Natural killer cell (primary cell): ENCODE data around the gene LPAR4. TPM values are rescaled to one million over a fixed set of nuclear protein-coding genes. Genes with fewer than 3 reads are reported as not detected.

ENCODE experiments used
- ATAC-seq, 3 donors: fragments of 150-1000 bp in 2 of 3; fragments of 200-7000 bp in 1 of 3; cut with Tn5 transposase; 1 replicate in 1 of 3; 2 replicates in 2 of 3; pipeline ENCODE4 v1.10.0; 2021; ENCODE audit warnings: mild to moderate bottlenecking in 2 of 3, moderate library complexity in 2 of 3
- DNase-seq, 2 donors: peaks; one replicate each; pipeline versions ENCODE4 v3.0.0 to v3.0.0-alpha.2; 2013 to 2021; ENCODE audit warnings: mixed read lengths in 1 of 2
- H3K27ac ChIP-seq: one replicate; pipeline ENCODE4 v1.5.1; 2013; ENCODE audit warnings: mild to moderate bottlenecking, low read length
- H3K27me3 ChIP-seq: one replicate; pipeline ENCODE4 v1.6.1; 2013; ENCODE audit warnings: low read length; ENCODE audit not compliant: control insufficient read depth, insufficient read depth
- H3K36me3 ChIP-seq: one replicate; pipeline ENCODE4 v1.6.1; 2013; ENCODE audit warnings: low read length; ENCODE audit not compliant: control insufficient read depth, insufficient read depth
- H3K4me1 ChIP-seq: one replicate; pipeline ENCODE4 v1.6.1; 2013; ENCODE audit warnings: low read length; ENCODE audit not compliant: control insufficient read depth, insufficient read depth
- H3K4me3 ChIP-seq: one replicate; pipeline ENCODE4 v1.5.1; 2013; ENCODE audit warnings: low read length
- H3K9me3 ChIP-seq: one replicate; pipeline ENCODE4 v1.6.1; 2013; ENCODE audit warnings: low read length; ENCODE audit not compliant: control insufficient read depth, insufficient read depth
- H3K27ac Mint-ChIP-seq, 2 donors: one replicate each; pipeline ENCODE4 v1.8.0; 2022; ENCODE audit warnings: mild to moderate bottlenecking in 2 of 2, mixed read lengths in 2 of 2, moderate library complexity in 1 of 2
- H3K27me3 Mint-ChIP-seq, 2 donors: one replicate each; pipeline ENCODE4 v1.8.0; 2022; ENCODE audit warnings: low read depth in 2 of 2, mixed read lengths in 2 of 2
- H3K36me3 Mint-ChIP-seq: one replicate; pipeline ENCODE4 v1.8.0; 2022; ENCODE audit warnings: mixed read lengths
- H3K4me1 Mint-ChIP-seq, 2 donors: one replicate each; pipeline ENCODE4 v1.8.0; 2022; ENCODE audit warnings: mixed read lengths in 2 of 2
- H3K4me3 Mint-ChIP-seq: one replicate; pipeline ENCODE4 v1.8.0; 2022; ENCODE audit warnings: mild to moderate bottlenecking, moderate library complexity, mixed read lengths
- H3K9me3 Mint-ChIP-seq, 2 donors: one replicate each; pipeline ENCODE4 v1.8.0; 2022; ENCODE audit warnings: mixed read lengths in 2 of 2
- WGBS: methylation state at CpG from one replicate; pipeline ENCODE4 v1.1.7; 2013; ENCODE audit warnings: missing lambda C conversion rate; ENCODE audit not compliant: insufficient coverage; 5-methylcytosine and 5-hydroxymethylcytosine counted together
- intact Hi-C: fragments of 100-400 bp; cut with micrococcal nuclease; formaldehyde crosslinking; loops from one replicate; pipeline ENCODE4 v1.14.2; 2022
- total RNA-seq, 4 donors: library from RNA; stranded (reverse); fragments of 120-200 nt in 1 of 4; gene quantifications; one replicate each; pipeline versions ENCODE4 v1.2.3 to v1.2.4, GENCODE V29; 2013 to 2022
- TF ChIP-seq, protein P1 (sequence below): fragments of 200-600 bp; IDR thresholded peaks from one replicate; pipeline ENCODE4 v1.8.0; 2022; ENCODE audit warnings: antibody characterized with exemption

Gene LPAR4
- total RNA-seq, 3 donors from 2014 or later (not counting 1 experiment from before 2014, with no cell fraction given), result not detected

DNA sequence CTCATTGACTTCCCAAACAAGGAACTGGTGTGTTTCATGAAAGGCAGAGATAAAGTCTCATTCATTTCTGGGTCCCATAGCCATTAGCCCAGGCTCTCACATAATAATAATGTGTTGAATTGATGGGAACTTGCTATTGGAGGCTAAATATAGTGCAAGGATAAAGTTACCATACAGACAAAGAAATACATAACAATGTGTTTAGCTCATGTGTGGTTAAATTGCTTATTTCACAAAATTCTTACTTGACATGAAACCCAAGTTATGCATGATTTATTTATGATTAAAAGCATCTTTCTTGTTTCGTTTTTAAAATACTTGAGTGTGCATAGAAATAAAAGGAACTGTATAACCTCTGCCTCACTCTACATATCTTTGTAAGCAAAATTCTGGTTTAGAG is 37.3 kb upstream of the LPAR4 start:
- DNase-seq (no peak), ATAC-seq (no peak)
- H3K4me3 ChIP-seq, result no peak overlapping the region
- no CpG with 5 or more reads among the region's 1 CpG for WGBS
- no peaks in the 10 kb centered on the region for H3K9me3 ChIP-seq
- Mint-ChIP-seq H3K4me3 (no peak overlapping the region), H3K4me1 (no peaks in the 10 kb centered on the region), H3K9me3 (no peaks in the 10 kb centered on the region), H3K27ac (no peak overlapping the region), H3K27me3 (peaks cover 0 to 26% of the 10 kb centered on the region in 2 donors), H3K36me3 (no peaks in the 10 kb centered on the region)
- no peak overlapping the region for H3K27ac ChIP-seq
- TF ChIP-seq, protein P1, sequence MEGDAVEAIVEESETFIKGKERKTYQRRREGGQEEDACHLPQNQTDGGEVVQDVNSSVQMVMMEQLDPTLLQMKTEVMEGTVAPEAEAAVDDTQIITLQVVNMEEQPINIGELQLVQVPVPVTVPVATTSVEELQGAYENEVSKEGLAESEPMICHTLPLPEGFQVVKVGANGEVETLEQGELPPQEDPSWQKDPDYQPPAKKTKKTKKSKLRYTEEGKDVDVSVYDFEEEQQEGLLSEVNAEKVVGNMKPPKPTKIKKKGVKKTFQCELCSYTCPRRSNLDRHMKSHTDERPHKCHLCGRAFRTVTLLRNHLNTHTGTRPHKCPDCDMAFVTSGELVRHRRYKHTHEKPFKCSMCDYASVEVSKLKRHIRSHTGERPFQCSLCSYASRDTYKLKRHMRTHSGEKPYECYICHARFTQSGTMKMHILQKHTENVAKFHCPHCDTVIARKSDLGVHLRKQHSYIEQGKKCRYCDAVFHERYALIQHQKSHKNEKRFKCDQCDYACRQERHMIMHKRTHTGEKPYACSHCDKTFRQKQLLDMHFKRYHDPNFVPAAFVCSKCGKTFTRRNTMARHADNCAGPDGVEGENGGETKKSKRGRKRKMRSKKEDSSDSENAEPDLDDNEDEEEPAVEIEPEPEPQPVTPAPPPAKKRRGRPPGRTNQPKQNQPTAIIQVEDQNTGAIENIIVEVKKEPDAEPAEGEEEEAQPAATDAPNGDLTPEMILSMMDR, result no peak
- no peaks in the 10 kb centered on the region for H3K27me3 ChIP-seq
- intact Hi-C loops, result no loop called here
- no peaks in the 10 kb centered on the region for H3K4me1 ChIP-seq
- no peaks in the 10 kb centered on the region for H3K36me3 ChIP-seq

DNA sequence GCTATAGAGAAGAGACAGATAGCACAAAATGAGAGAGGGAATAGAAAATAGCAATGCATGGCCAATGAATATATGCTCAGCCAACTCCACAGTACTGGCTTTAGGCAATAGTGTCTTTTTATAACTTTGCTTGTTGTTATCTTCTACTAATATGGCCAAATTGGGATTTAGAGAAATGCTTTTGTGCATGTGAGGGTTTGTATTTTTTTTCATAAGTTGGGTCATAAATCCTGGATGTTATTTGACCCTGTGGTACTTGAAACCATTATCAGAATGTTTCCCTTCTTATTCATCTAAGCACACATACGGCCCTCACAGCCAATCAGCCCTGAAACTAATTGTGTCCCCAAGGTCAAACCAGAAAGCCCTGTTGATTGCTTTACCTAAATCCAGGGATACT is 35.2 kb upstream of the LPAR4 start:
- Histone ChIP-seq H3K27me3 (no peaks in the 10 kb centered on the region), H3K27ac (no peak overlapping the region), H3K4me3 (no peak overlapping the region), H3K36me3 (no peaks in the 10 kb centered on the region), H3K4me1 (no peaks in the 10 kb centered on the region), H3K9me3 (no peaks in the 10 kb centered on the region)
- no peaks in the 10 kb centered on the region for H3K9me3 Mint-ChIP-seq
- no peak overlapping the region for H3K27ac Mint-ChIP-seq
- H3K27me3 Mint-ChIP-seq, result peaks cover 0 to 26% of the 10 kb centered on the region in 2 donors
- TF ChIP-seq, protein P1, result no peak
- no peaks in the 10 kb centered on the region for H3K36me3 Mint-ChIP-seq
- intact Hi-C loops, result no loop called here
- ATAC-seq (no peak), DNase-seq (no peak)
- no peaks in the 10 kb centered on the region for H3K4me1 Mint-ChIP-seq
- WGBS, result no CpG with 5 or more reads among the region's 1 CpG
- no peak overlapping the region for H3K4me3 Mint-ChIP-seq

DNA sequence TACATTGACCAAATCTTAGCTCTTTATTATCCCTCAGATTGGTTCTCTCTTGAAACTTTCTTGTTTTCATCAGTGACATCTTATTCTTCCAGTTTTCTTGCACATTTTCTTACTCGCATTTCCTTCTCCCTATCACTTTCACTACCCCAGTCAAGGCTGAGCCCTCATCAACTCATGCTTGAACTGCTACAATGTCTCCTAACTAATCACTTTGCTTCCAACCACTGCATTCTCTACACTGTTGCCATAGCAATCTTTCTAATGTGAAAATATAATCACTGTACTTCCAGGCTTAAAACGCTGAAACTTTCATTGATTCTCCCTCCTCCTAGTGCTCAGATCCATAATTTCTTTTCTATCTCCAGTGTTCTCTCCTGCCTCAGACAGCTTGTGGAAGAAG is 22.2 kb upstream of the LPAR4 start:
- 88% methylated on average over 2 of the region's 2 CpGs for WGBS
- ATAC-seq, result no peak
- no peaks in the 10 kb centered on the region for H3K36me3 ChIP-seq
- H3K4me1 ChIP-seq, result no peaks in the 10 kb centered on the region
- no peak overlapping the region for H3K27ac Mint-ChIP-seq
- no peaks in the 10 kb centered on the region for H3K9me3 ChIP-seq
- DNase-seq, result no peak
- H3K27ac ChIP-seq, result no peak overlapping the region
- no peak overlapping the region for H3K4me3 Mint-ChIP-seq
- no peaks in the 10 kb centered on the region for H3K27me3 ChIP-seq
- intact Hi-C loops, result no loop called here
- peaks cover 0 to 3% of the 10 kb centered on the region in 2 donors for H3K9me3 Mint-ChIP-seq
- H3K4me3 ChIP-seq, result no peak overlapping the region
- H3K27me3 Mint-ChIP-seq, result peaks cover 0 to 12% of the 10 kb centered on the region in 2 donors
- no peaks in the 10 kb centered on the region for H3K4me1 Mint-ChIP-seq
- no peaks in the 10 kb centered on the region for H3K36me3 Mint-ChIP-seq
- TF ChIP-seq, protein P1, result no peak

DNA sequence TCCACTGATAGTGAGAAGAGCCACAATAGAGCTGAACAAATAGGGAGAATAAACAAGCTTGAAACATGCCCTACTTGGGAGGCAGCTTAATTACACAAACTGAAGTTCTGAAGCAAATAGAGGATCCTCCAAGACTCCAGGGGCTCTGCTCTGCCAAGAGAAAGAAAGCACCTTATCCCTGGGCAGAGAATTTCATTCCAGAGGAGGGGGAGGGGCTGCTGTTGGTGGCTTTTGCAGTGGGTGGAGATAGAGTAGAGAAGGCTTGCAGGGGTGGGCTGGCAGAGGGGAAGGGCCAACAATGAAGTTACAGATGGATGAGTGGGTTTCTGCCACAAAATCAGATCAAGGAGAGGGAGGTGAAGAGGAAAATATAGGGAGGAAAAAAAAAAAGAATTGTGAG is 1.0 kb upstream of the LPAR4 start:
- intact Hi-C loops, result no loop called here
- H3K27me3 Mint-ChIP-seq, result peaks cover 4 to 6% of the 10 kb centered on the region in 2 donors
- TF ChIP-seq, protein P1, result no peak
- H3K9me3 Mint-ChIP-seq, result no peaks in the 10 kb centered on the region
- no peak overlapping the region for H3K27ac Mint-ChIP-seq
- H3K27me3 ChIP-seq, result no peaks in the 10 kb centered on the region
- no peak overlapping the region for H3K4me3 Mint-ChIP-seq
- no peaks in the 10 kb centered on the region for H3K36me3 ChIP-seq
- no peak overlapping the region for H3K4me3 ChIP-seq
- DNase-seq, result no peak
- H3K36me3 Mint-ChIP-seq, result no peaks in the 10 kb centered on the region
- H3K4me1 Mint-ChIP-seq, result peaks cover 0 to 6% of the 10 kb centered on the region in 2 donors
- H3K4me1 ChIP-seq, result no peaks in the 10 kb centered on the region
- H3K27ac ChIP-seq, result no peak overlapping the region
- ATAC-seq, result no peak
- H3K9me3 ChIP-seq, result no peaks in the 10 kb centered on the region
